H1 (cell line): ENCODE results near the gene RRH. TPM values are rescaled to one million over a fixed set of nuclear protein-coding genes. Genes with fewer than 3 reads are reported as not detected.
"Not testable (repeated sequence)": the region's sequence is repeated elsewhere in the genome, so short reads cannot be mapped to it uniquely, and the experiment has no call there.

Experiments used
- CTCF ChIA-PET: fragments of 300-600 bp; sonication (Branson Sonifier 250); formaldehyde crosslinking; loops from one replicate; lab custom pipeline; 2021; ENCODE audit not compliant: partially characterized antibody; lab: Charles Lee
- POLR2A ChIA-PET: fragments of 300-600 bp; sonication (Branson Sonifier 250); formaldehyde crosslinking; loops from one replicate; lab custom pipeline; 2021; ENCODE audit warnings: inconsistent platforms; ENCODE audit not compliant: partially characterized antibody; lab: Charles Lee
- DNase-seq, 2 experiments: peaks; one replicate each; pipeline versions ENCODE4 v3.0.0 to v3.0.0-alpha.2; 2010 to 2022; ENCODE audit warnings: low spot score in 2 of 2, low read depth in 1 of 2, mixed read lengths in 1 of 2
- FAIRE-seq: peaks from 2 replicates; lab custom pipeline; 2011; peaks lifted over from hg19 to GRCh38; lab: Jason Lieb, UNC
- H2AFZ ChIP-seq: 2 replicates; pipeline ENCODE4 v1.8.1; 2012; ENCODE audit warnings: low read length, inconsistent platforms
- H2AK5ac ChIP-seq: 2 replicates; pipeline ENCODE4 v1.6.1; 2013; ENCODE audit warnings: low read depth, low read length
- H2BK120ac ChIP-seq: replicated peaks from 2 replicates; pipeline ENCODE3; 2013; ENCODE audit warnings: low read depth, low read length, inconsistent platforms
- H2BK12ac ChIP-seq: 2 replicates; pipeline ENCODE4 v1.6.1; 2013; ENCODE audit warnings: low read depth, low read length
- H2BK15ac ChIP-seq: 2 replicates; pipeline ENCODE4 v1.6.1; 2013; ENCODE audit warnings: low read length
- H2BK20ac ChIP-seq: 2 replicates; pipeline ENCODE4 v1.6.1; 2013; ENCODE audit warnings: low read length
- H2BK5ac ChIP-seq: 2 replicates; pipeline ENCODE4 v1.6.1; 2013; ENCODE audit warnings: low read depth, low read length
- H3K14ac ChIP-seq: 2 replicates; pipeline ENCODE4 v1.6.1; 2013; ENCODE audit warnings: inconsistent platforms; ENCODE audit not compliant: insufficient read length
- H3K18ac ChIP-seq: 2 replicates; pipeline ENCODE4 v1.6.1; 2013; ENCODE audit warnings: low read length; ENCODE audit errors: extremely low read depth
- H3K23ac ChIP-seq: 2 replicates; pipeline ENCODE4 v1.6.1; 2013; ENCODE audit warnings: inconsistent platforms; ENCODE audit not compliant: insufficient read length
- H3K23me2 ChIP-seq: 2 replicates; pipeline ENCODE4 v1.6.1; 2013; ENCODE audit warnings: low read depth, low read length
- H3K27ac ChIP-seq: 2 replicates; pipeline ENCODE4 v1.6.1; 2011; ENCODE audit warnings: low read depth, low read length, inconsistent platforms
- H3K27me3 ChIP-seq, 4 experiments: replicated peaks in 1 of 4; 1 replicate in 1 of 4; 2 replicates in 3 of 4; pipeline versions ENCODE4 v1.6.1 to v1.8.1; 2011 to 2013; ENCODE audit warnings: low read length in 3 of 4, mild to moderate bottlenecking in 3 of 4, inconsistent platforms in 2 of 4, mixed read lengths in 2 of 4, moderate library complexity in 1 of 4; ENCODE audit not compliant: control insufficient read depth in 3 of 4, insufficient read depth in 3 of 4; ENCODE audit errors: extremely low read depth in 1 of 4
- H3K36me3 ChIP-seq, 4 experiments: 2 replicates each; pipeline versions ENCODE4 v1.6.1 to v1.8.1; 2011 to 2013; ENCODE audit warnings: mild to moderate bottlenecking in 4 of 4, low read length in 3 of 4, moderate library complexity in 2 of 4, control low read depth in 1 of 4, inconsistent platforms in 1 of 4; ENCODE audit not compliant: insufficient read depth in 4 of 4, control insufficient read depth in 2 of 4
- H3K4ac ChIP-seq: replicated peaks from 2 replicates; pipeline ENCODE3; 2013; ENCODE audit warnings: low read length, low read depth, mixed read lengths, inconsistent platforms; ENCODE audit not compliant: insufficient read length
- H3K4me1 ChIP-seq, 4 experiments: replicated peaks in 1 of 4; 1 replicate in 1 of 4; 2 replicates in 3 of 4; pipeline versions ENCODE4 v1.6.1 to v1.8.1; 2011 to 2013; ENCODE audit warnings: low read length in 3 of 4, inconsistent platforms in 2 of 4, mixed read lengths in 1 of 4; ENCODE audit not compliant: insufficient read depth in 4 of 4, control insufficient read depth in 3 of 4
- H3K4me2 ChIP-seq, 2 experiments: 2 replicates each; pipeline versions ENCODE4 v1.6.1 to v1.8.1; 2011 to 2013; ENCODE audit warnings: low read depth in 2 of 2, low read length in 2 of 2, control low read depth in 1 of 2, inconsistent platforms in 1 of 2, mild to moderate bottlenecking in 1 of 2; ENCODE audit not compliant: insufficient read depth in 1 of 2
- H3K4me3 ChIP-seq, 4 experiments: fragments of 200-600, 300-600 bp in 1 of 4; sonication (generic), shearing (Covaris generic), sonication (Bioruptor Twin) in 1 of 4; 2 replicates each; pipeline versions ENCODE4 v1.5.1 to v1.8.1; 2011 to 2016; ENCODE audit warnings: low read length in 4 of 4, low read depth in 3 of 4, control low read depth in 2 of 4, inconsistent platforms in 2 of 4, mild to moderate bottlenecking in 2 of 4, mixed read lengths in 1 of 4, moderate library complexity in 1 of 4; ENCODE audit not compliant: insufficient read depth in 2 of 4; ENCODE audit errors: extremely low read depth in 1 of 4
- H3K56ac ChIP-seq: replicated peaks from 2 replicates; pipeline ENCODE3; 2013; ENCODE audit warnings: low read depth, mild to moderate bottlenecking, mixed read lengths, low read length, inconsistent platforms; ENCODE audit not compliant: insufficient read length
- H3K79me1 ChIP-seq: 2 replicates; pipeline ENCODE4 v1.6.1; 2013; ENCODE audit warnings: low read depth, low read length, control low read depth
- H3K79me2 ChIP-seq, 2 experiments: 2 replicates each; pipeline versions ENCODE4 v1.6.1 to v1.8.1; 2012 to 2013; ENCODE audit warnings: low read length in 2 of 2, mild to moderate bottlenecking in 2 of 2, inconsistent platforms in 1 of 2; ENCODE audit not compliant: insufficient read depth in 2 of 2, control insufficient read depth in 1 of 2
- H3K9ac ChIP-seq, 4 experiments: replicated peaks in 1 of 4; 1 replicate in 1 of 4; 2 replicates in 3 of 4; pipeline versions ENCODE4 v1.6.1 to v1.8.1; 2011 to 2013; ENCODE audit warnings: low read depth in 3 of 4, low read length in 3 of 4, control low read depth in 2 of 4, mild to moderate bottlenecking in 2 of 4, moderate library complexity in 2 of 4, inconsistent platforms in 1 of 4; ENCODE audit errors: extremely low read depth in 1 of 4
- H3K9me3 ChIP-seq, 2 experiments: 2 replicates each; pipeline versions ENCODE4 v1.6.1 to v1.8.1; 2012 to 2013; ENCODE audit warnings: mild to moderate bottlenecking in 2 of 2, moderate library complexity in 2 of 2, control low read depth in 1 of 2, inconsistent platforms in 1 of 2, low read depth in 1 of 2, low read length in 1 of 2, mixed read lengths in 1 of 2; ENCODE audit not compliant: insufficient read depth in 2 of 2
- H4K20me1 ChIP-seq, 2 experiments: replicated peaks in 1 of 2; 2 replicates each; pipeline versions ENCODE3 to v1.8.1; 2011 to 2013; ENCODE audit warnings: inconsistent platforms in 2 of 2, low read length in 2 of 2, mild to moderate bottlenecking in 1 of 2; ENCODE audit not compliant: insufficient read depth in 2 of 2, control insufficient read depth in 1 of 2
- H4K5ac ChIP-seq: 2 replicates; pipeline ENCODE4 v1.6.1; 2013; ENCODE audit warnings: low read length, low read depth, mixed read lengths, inconsistent platforms; ENCODE audit not compliant: insufficient read length
- H4K8ac ChIP-seq: 2 replicates; pipeline ENCODE4 v1.8.0; 2013; ENCODE audit warnings: mild to moderate bottlenecking, moderate library complexity, low read length, inconsistent platforms; ENCODE audit not compliant: insufficient read depth; ENCODE audit errors: extremely low read depth
- H4K91ac ChIP-seq: replicated peaks from 2 replicates; pipeline ENCODE3; 2013; ENCODE audit warnings: low read length, mixed read lengths, inconsistent platforms; ENCODE audit not compliant: insufficient read length
- WGBS, 2 experiments: shearing (Covaris generic) in 1 of 2; methylation state at CpG; one replicate each; pipeline versions ENCODE4 v1.1.6 to v1.1.7; 2013 to 2015; ENCODE audit warnings: low lambda C conversion rate in 2 of 2, mixed read lengths in 2 of 2, inconsistent platforms in 1 of 2, low coverage in 1 of 2, missing lambda C conversion rate in 1 of 2; ENCODE audit not compliant: insufficient replicate concordance in 2 of 2, insufficient coverage in 1 of 2, insufficient read length in 1 of 2; ENCODE audit errors: extremely low coverage in 1 of 2, missing lambda C conversion rate in 1 of 2; 5-methylcytosine and 5-hydroxymethylcytosine counted together
- polyA plus RNA-seq, 7 experiments: library from polyadenylated mRNA; depleted of rRNA in 3 of 7; stranded (reverse) in 5 of 7; unstranded in 2 of 7; fragments of >200 nt in 5 of 7; fragments of 200-250 nt in 2 of 7; gene quantifications; 1 replicate in 5 of 7; 2 replicates in 1 of 7; 4 replicates in 1 of 7; pipeline versions ENCODE4 v1.2.1 to v1.2.3, GENCODE V29; 2011 to 2013; ENCODE audit warnings: missing spikeins in 2 of 7, mixed read lengths in 2 of 7
- total RNA-seq: library from RNA; stranded (reverse); fragmentation: NEBNext Ultra II Directional; extraction: Animal tissue kit (Norgen Biotek cat#: 25700); gene quantifications from 2 replicates; pipeline ENCODE4 v1.2.1, GENCODE V29; 2021
- TF ChIP-seq, protein P1 (sequence below): IDR thresholded peaks from 2 replicates; pipeline ENCODE4 v1.6.1; 2012; ENCODE audit warnings: inconsistent platforms

RRH gene
- total and polyA plus RNA-seq, 2 of the 8 experiments (the other 6 are each of a cell fraction or from before 2014, with no cell fraction given), result 0.38 TPM; not detected in 1

DNA sequence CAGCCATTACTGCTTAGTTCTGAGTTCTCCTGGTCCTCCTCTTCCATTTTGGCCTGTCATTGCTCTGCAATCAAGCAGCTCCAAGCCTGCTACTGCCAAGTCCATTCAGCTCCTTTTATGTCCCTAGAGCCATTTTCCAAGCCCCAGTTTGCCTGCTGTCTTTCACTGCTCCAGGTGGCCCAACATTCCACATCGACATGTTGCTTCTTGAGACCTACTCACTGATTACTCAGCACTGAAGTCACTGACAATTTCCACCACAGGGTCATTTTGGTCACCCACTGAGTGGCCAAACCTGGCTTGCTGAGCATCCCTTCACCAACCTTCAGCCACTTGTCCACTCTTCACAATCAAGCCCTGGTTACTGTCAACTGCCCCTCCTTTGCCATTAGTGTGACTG, 47.3 kb downstream of the RRH start (continued):
- TF ChIP-seq, protein P1, sequence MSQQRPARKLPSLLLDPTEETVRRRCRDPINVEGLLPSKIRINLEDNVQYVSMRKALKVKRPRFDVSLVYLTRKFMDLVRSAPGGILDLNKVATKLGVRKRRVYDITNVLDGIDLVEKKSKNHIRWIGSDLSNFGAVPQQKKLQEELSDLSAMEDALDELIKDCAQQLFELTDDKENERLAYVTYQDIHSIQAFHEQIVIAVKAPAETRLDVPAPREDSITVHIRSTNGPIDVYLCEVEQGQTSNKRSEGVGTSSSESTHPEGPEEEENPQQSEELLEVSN, result no peak

DNA sequence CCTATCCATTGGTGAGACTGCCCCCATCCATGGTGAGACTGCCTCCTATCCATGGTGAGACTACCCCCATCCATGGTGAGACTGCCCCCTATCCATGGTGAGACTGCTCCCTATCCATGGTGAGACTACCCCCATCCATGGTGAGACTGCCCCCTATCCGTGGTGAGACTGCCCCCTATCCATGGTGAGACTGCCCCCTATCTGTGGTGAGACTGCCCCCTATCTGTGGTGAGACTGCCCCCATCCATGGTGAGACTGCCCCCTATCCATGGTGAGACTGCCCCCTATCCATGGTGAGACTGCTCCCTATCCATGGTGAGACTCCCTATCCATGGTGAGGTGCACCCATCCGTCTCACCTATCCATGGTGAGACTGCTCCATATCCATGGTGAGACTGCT, 47.8 kb downstream of the RRH start:
- H3K4me2 ChIP-seq, H3K14ac ChIP-seq, H2BK15ac ChIP-seq, H3K79me1 ChIP-seq, H3K9ac ChIP-seq, FAIRE-seq, H2BK5ac ChIP-seq, H4K91ac ChIP-seq, DNase-seq, H4K20me1 ChIP-seq, H3K79me2 ChIP-seq, H3K4me3 ChIP-seq, H3K9me3 ChIP-seq, POLR2A ChIA-PET, H3K23me2 ChIP-seq, H2AK5ac ChIP-seq, H2BK20ac ChIP-seq, H3K4me1 ChIP-seq, H3K4ac ChIP-seq, H3K36me3 ChIP-seq, H2BK120ac ChIP-seq, H3K23ac ChIP-seq, H4K5ac ChIP-seq, H3K18ac ChIP-seq, H3K56ac ChIP-seq, H4K8ac ChIP-seq, H3K27me3 ChIP-seq, CTCF ChIA-PET, H2AFZ ChIP-seq, H3K27ac ChIP-seq, H2BK12ac ChIP-seq: not testable (repeated sequence)
- WGBS, 2 experiments, result 83% methylated on average over 1 of the region's 2 CpGs; no CpG with 5 or more reads in 1 of the 2 experiments
